KOPT-K1 (cell line): ENCODE data around the gene CORIN.

Source experiments
- H3K27ac ChIP-seq: fragments of 200-600 bp; sonication (generic); 2 replicates; pipeline ENCODE4 v1.5.1; 2016; ENCODE audit warnings: antibody characterized with exemption, mild to moderate bottlenecking, low read depth, low read length; ENCODE audit not compliant: poor library complexity, severe bottlenecking
- H3K36me3 ChIP-seq: fragments of 200-600 bp; sonication (generic); 2 replicates; pipeline ENCODE4 v1.5.1; 2017; ENCODE audit warnings: antibody characterized with exemption, mild to moderate bottlenecking, low read length, moderate library complexity; ENCODE audit not compliant: insufficient read depth
- H3K9me3 ChIP-seq: fragments of 200-600 bp; sonication (generic); 2 replicates; pipeline ENCODE4 v1.5.1; 2017; ENCODE audit warnings: antibody characterized with exemption, low read length, mild to moderate bottlenecking; ENCODE audit not compliant: insufficient read depth, poor library complexity, severe bottlenecking

The CORIN gene

GRCh38 chr4:47840291-47840690, 2.4 kb upstream of the CORIN start:
- Histone ChIP-seq H3K36me3 (peaks cover 25% of the 10 kb centered on the region), H3K9me3 (no peaks in the 10 kb centered on the region), H3K27ac (no peak overlapping the region)

- H3K9me3 ChIP-seq, result no peaks in the 10 kb centered on the region
- no peak overlapping the region for H3K27ac ChIP-seq
- peaks cover 21% of the 10 kb centered on the region for H3K36me3 ChIP-seq
These were observed 1.4 kb upstream of the CORIN start for GRCh38 chr4:47839259-47839658.

- H3K27ac ChIP-seq, result no peak overlapping the region
- peaks cover 13% of the 10 kb centered on the region for H3K36me3 ChIP-seq
- H3K9me3 ChIP-seq, result no peaks in the 10 kb centered on the region
These were observed 578 bp upstream of the CORIN start for GRCh38 chr4:47838445-47838844.

GRCh38 chr4:47837094-47837907, 566 bp downstream of the CORIN start:
- H3K9me3 ChIP-seq, result peaks cover 7% of the 10 kb centered on the region
- H3K27ac ChIP-seq, result no peak overlapping the region
- peaks cover 1% of the 10 kb centered on the region; the same call in 1 of the 2 replicates for H3K36me3 ChIP-seq

GRCh38 chr4:47836641-47837093, 1.2 kb downstream of the CORIN start:
- H3K9me3 ChIP-seq, result peaks cover 7% of the 10 kb centered on the region
- no peaks in the 10 kb centered on the region for H3K36me3 ChIP-seq
- H3K27ac ChIP-seq, result no peak overlapping the region

- H3K9me3 ChIP-seq, result peaks cover 7% of the 10 kb centered on the region
- no peaks in the 10 kb centered on the region for H3K36me3 ChIP-seq
- no peak overlapping the region for H3K27ac ChIP-seq
These were observed 2.4 kb downstream of the CORIN start for GRCh38 chr4:47835494-47835893.

- H3K27ac ChIP-seq, result no peak overlapping the region
- no peaks in the 10 kb centered on the region for H3K36me3 ChIP-seq
- H3K9me3 ChIP-seq, result peaks cover 7% of the 10 kb centered on the region
These were observed 6.7 kb downstream of the CORIN start for GRCh38 chr4:47831026-47831679.

- no peak overlapping the region for H3K27ac ChIP-seq
- no peaks in the 10 kb centered on the region for H3K36me3 ChIP-seq
- H3K9me3 ChIP-seq, result peaks cover 7% of the 10 kb centered on the region
These were observed 7.4 kb downstream of the CORIN start for GRCh38 chr4:47830265-47831025.

GRCh38 chr4:47829438-47829837, 8.4 kb downstream of the CORIN start:
- Histone ChIP-seq H3K36me3 (no peaks in the 10 kb centered on the region), H3K27ac (no peak overlapping the region), H3K9me3 (peaks cover 7% of the 10 kb centered on the region)

- no peaks in the 10 kb centered on the region for H3K36me3 ChIP-seq
- no peaks in the 10 kb centered on the region for H3K9me3 ChIP-seq
- no peak overlapping the region for H3K27ac ChIP-seq
These were observed 10.4 kb downstream of the CORIN start for GRCh38 chr4:47827343-47828047.

GRCh38 chr4:47824840-47825239, 13.0 kb downstream of the CORIN start:
- Histone ChIP-seq H3K36me3 (no peaks in the 10 kb centered on the region), H3K27ac (no peak overlapping the region), H3K9me3 (no peaks in the 10 kb centered on the region)

- no peak overlapping the region for H3K27ac ChIP-seq
These were observed 18.7 kb downstream of the CORIN start for GRCh38 chr4:47819178-47819577.

GRCh38 chr4:47817275-47817674, 20.6 kb downstream of the CORIN start:
- Histone ChIP-seq H3K9me3 (no peaks in the 10 kb centered on the region), H3K36me3 (no peaks in the 10 kb centered on the region), H3K27ac (no peak overlapping the region)

More at GRCh38 chr4:47819178-47819577, 18.7 kb downstream of the CORIN start:
- Histone ChIP-seq H3K36me3 (no peaks in the 10 kb centered on the region), H3K9me3 (no peaks in the 10 kb centered on the region)

GRCh38 chr4:47816748-47817147, 21.1 kb downstream of the CORIN start:
- H3K9me3 ChIP-seq, result no peaks in the 10 kb centered on the region
- H3K27ac ChIP-seq, result no peak overlapping the region
- H3K36me3 ChIP-seq, result no peaks in the 10 kb centered on the region
